ENCODE data around the gene ATG4B. TPM values are rescaled to one million over a fixed set of nuclear protein-coding genes. Genes with fewer than 3 reads are reported as not detected.

Gene ATG4B
- total RNA-seq, 1 experiment from 2014 or later = 133 TPM

GRCh38 chr2:241658296-241658695 lies 20.8 kb downstream of the ATG4B start:
- no peak for DNase-seq (ENCODE audit: low spot score)
- Mint-ChIP-seq H3K9me3 (no peaks in the 10 kb centered on the region), H3K36me3 (peaks cover 52% of the 10 kb centered on the region), H3K27ac (no peak overlapping the region), H3K4me3 (no peak overlapping the region), H3K4me1 (no peaks in the 10 kb centered on the region), H3K27me3 (ENCODE audit: low read depth) (no peaks in the 10 kb centered on the region)
- ChIA-PET CTCF (interaction anchor here (1.0 to 1.5 kb wide), 2 partner anchors 9 to 12 kb away, joined by 3 to 4 read pairs; no protein-coding TSS in a partner anchor), POLR2A (no interaction called here)
- ATAC-seq = no peak
- TF ChIP-seq ATF3 (CRISPR knock-in tag; conservative IDR thresholded peaks at IDR 0.05) = no peak
- no peak for TF ChIP-seq GTF2I (CRISPR knock-in tag; conservative IDR thresholded peaks at IDR 0.05)
- TF ChIP-seq ATF6 (CRISPR knock-in tag; IDR thresholded peaks at IDR 0.05) = no peak
- no peak for TF ChIP-seq ZNF317 (CRISPR knock-in tag; IDR thresholded peaks at IDR 0.05; ENCODE audit: borderline replicate concordance, low read depth)
- TF ChIP-seq, protein P1, sequence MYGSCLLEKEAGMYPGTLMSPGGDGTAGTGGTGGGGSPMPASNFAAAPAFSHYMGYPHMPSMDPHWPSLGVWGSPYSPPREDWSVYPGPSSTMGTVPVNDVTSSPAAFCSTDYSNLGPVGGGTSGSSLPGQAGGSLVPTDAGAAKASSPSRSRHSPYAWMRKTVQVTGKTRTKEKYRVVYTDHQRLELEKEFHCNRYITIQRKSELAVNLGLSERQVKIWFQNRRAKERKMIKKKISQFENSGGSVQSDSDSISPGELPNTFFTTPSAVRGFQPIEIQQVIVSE (CRISPR knock-in tag; IDR thresholded peaks at IDR 0.05; ENCODE audit: borderline replicate concordance) = no peak
- TF ChIP-seq FOXK1 (CRISPR knock-in tag; IDR thresholded peaks at IDR 0.05) = no peak
- no peak for TF ChIP-seq AR (CRISPR knock-in tag; IDR thresholded peaks at IDR 0.05)
- TF ChIP-seq MXD4 (CRISPR knock-in tag; IDR thresholded peaks at IDR 0.05; ENCODE audit: borderline replicate concordance) = no peak
- TF ChIP-seq, protein P2, sequence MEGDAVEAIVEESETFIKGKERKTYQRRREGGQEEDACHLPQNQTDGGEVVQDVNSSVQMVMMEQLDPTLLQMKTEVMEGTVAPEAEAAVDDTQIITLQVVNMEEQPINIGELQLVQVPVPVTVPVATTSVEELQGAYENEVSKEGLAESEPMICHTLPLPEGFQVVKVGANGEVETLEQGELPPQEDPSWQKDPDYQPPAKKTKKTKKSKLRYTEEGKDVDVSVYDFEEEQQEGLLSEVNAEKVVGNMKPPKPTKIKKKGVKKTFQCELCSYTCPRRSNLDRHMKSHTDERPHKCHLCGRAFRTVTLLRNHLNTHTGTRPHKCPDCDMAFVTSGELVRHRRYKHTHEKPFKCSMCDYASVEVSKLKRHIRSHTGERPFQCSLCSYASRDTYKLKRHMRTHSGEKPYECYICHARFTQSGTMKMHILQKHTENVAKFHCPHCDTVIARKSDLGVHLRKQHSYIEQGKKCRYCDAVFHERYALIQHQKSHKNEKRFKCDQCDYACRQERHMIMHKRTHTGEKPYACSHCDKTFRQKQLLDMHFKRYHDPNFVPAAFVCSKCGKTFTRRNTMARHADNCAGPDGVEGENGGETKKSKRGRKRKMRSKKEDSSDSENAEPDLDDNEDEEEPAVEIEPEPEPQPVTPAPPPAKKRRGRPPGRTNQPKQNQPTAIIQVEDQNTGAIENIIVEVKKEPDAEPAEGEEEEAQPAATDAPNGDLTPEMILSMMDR (IDR thresholded peaks at IDR 0.05) = no peak
- no peak for TF ChIP-seq ATF1 (CRISPR knock-in tag; IDR thresholded peaks at IDR 0.05)

DNA sequence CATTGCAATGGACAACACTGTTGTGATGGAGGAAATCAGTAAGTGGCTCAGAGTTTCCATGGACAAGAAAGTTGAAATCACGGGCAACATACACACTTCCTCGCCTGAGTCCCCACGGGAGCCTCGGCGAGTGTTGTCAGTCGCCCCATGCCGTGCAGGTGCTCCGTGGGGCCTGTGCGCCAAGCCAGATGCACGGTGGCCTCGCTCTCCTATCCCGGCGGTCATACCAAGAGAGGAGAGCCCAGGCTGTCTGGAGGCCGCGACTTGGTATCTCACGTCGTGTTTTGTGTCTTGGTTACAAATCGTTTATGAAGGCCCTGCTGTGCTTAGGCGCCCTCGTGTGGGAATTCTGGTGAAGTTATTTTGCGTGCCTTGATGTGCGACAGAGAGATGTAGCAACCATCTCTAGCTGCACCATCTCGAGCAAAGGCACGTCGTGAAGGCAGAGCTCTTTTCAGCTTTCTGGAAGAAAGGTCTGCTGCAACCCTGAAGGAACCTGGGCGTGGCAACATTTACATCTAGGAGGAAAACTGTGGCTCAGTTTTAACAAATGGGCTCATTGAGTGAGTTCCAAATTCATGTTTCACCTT lies 21.8 kb downstream of the ATG4B start:
- no peak for TF ChIP-seq TEAD1 (CRISPR knock-in tag; IDR thresholded peaks at IDR 0.05)
- TF ChIP-seq, protein P3, sequence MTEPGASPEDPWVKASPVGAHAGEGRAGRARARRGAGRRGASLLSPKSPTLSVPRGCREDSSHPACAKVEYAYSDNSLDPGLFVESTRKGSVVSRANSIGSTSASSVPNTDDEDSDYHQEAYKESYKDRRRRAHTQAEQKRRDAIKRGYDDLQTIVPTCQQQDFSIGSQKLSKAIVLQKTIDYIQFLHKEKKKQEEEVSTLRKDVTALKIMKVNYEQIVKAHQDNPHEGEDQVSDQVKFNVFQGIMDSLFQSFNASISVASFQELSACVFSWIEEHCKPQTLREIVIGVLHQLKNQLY (CRISPR knock-in tag; IDR thresholded peaks at IDR 0.05) = no peak
- TF ChIP-seq, protein P2 (IDR thresholded peaks at IDR 0.05) = peak; percentile 20; the same call in 1 of the 2 replicates
- POLR2A ChIA-PET = interaction anchor here (0.6 to 1.3 kb wide), 2 partner anchors 27 to 28 kb away, joined by 4 to 6 read pairs; partner anchors contain the start of gene DTYMK
- CTCF ChIA-PET = interaction anchor here (0.7 to 1.5 kb wide), 8 partner anchors 11 to 72 kb away, joined by 3 to 6 read pairs (median 4); partner anchors contain the start of genes ATG4B, DTYMK and THAP4
- no peaks in the 10 kb centered on the region for H3K4me1 Mint-ChIP-seq
- no peaks in the 10 kb centered on the region for H3K27me3 Mint-ChIP-seq (ENCODE audit: low read depth)
- H3K4me3 Mint-ChIP-seq = no peak overlapping the region
- no peak overlapping the region; the same call in 1 of the 2 replicates for H3K27ac Mint-ChIP-seq
- peaks cover 50% of the 10 kb centered on the region for H3K36me3 Mint-ChIP-seq
- peak; percentile 61 for DNase-seq (ENCODE audit: low spot score)
- H3K9me3 Mint-ChIP-seq = no peaks in the 10 kb centered on the region
- ATAC-seq = peak; percentile 78
